H54 (cell line): Measurements from ENCODE around the gene NUP133.
"Not testable (repeated sequence)": the region's sequence is repeated elsewhere in the genome, so short reads cannot be mapped to it uniquely, and the experiment has no call there.

ENCODE experiments used
- DNase-seq: peaks from one replicate; pipeline ENCODE4 v3.0.0; 2011; ENCODE audit warnings: low spot score, mixed read lengths; ENCODE audit not compliant: insufficient read length
- FAIRE-seq: peaks from 3 replicates; lab custom pipeline; 2011; peaks lifted over from hg19 to GRCh38; lab: Jason Lieb, UNC
- POLR2A ChIP-seq: IDR thresholded peaks from 2 replicates; pipeline ENCODE4 v1.6.1; 2011; ENCODE audit warnings: low read depth, mild to moderate bottlenecking, low read length

The NUP133 gene

DNA sequence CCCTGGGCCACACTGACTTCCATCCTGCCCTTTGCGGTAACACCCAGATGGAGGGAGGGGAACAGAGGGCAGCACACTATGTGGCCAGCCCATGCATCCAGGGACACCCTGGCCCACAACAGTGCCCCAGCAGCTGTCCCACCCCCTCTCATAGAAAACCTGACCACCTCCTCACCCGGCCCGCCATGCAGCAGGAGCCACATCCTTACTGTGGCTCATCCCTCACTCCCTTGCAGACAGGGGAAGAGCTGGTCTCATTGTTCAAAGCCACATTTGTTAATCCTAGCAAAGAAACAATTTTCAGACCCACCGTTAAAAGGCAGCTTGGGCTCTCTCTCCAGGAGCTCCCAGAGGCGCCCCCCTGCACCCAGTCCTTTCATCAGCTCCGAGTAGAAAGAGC, 23.2 kb upstream of the NUP133 start:
- FAIRE-seq, result no peak
- no peak for TF ChIP-seq POLR2A

DNA sequence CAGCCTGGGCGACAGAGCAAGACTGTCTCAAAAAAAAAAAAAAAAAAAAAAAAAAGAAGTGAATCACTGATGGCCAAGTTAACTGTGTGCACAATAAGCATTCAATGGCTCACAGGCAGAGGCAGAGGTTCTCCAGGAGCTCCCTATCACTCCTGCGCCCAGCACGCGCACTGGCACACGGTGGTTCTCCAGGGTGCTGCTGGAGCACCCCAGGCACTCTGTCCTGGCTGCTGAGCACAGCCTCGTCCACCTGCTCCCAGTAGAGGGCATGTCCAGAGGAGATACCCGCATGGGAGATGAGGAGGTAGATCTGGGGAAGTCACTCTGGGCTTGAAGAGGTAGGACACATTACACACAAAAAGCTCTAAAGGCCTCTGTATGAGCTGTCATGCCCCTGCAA, 21.5 kb upstream of the NUP133 start:
- TF ChIP-seq POLR2A, result no peak
- DNase-seq (no peak), FAIRE-seq (no peak)

More for the DNA sequence above, 23.2 kb upstream of the NUP133 start:
- DNase-seq, result no peak

DNA sequence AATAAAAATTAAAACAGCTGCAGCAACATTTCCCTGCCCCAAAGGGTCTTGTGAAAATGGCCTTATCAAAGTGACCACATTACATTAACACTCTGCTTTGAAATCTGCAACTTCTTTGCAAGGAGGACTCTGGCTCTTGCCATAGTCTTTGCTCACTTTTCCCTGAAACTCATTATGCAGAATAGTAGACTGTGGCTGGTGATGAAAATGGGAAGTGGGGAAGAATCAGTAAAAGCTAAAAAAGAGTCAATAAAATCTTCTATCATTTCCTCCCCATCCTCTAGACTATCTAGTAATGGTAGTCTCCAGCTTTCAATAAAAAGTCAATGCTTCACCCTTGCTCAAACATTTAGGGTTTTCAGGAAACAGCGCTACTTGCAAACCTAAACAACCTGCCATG, 18.6 kb upstream of the NUP133 start:
- DNase-seq (no peak), FAIRE-seq (no peak)
- no peak for TF ChIP-seq POLR2A

DNA sequence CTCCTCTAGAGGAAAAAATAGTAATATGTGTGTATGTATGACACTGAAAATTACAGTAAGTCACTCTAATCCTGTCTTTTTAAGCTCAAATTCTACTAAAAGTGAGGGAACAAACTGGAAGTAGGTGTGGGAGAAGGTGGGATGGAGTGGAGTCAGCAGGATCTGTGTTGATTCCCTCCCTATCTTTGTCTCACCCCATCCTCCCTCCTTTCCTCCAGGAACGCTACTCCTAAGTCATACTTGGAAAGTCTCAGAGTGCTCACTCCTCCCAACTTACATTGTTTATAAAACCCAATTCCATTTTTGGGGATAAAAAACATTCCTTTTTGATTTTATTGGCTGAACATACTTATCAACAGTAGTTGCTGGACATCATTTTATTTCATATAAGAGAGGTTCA, 14.9 kb upstream of the NUP133 start:
- no peak for TF ChIP-seq POLR2A
- FAIRE-seq (no peak), DNase-seq (no peak)

DNA sequence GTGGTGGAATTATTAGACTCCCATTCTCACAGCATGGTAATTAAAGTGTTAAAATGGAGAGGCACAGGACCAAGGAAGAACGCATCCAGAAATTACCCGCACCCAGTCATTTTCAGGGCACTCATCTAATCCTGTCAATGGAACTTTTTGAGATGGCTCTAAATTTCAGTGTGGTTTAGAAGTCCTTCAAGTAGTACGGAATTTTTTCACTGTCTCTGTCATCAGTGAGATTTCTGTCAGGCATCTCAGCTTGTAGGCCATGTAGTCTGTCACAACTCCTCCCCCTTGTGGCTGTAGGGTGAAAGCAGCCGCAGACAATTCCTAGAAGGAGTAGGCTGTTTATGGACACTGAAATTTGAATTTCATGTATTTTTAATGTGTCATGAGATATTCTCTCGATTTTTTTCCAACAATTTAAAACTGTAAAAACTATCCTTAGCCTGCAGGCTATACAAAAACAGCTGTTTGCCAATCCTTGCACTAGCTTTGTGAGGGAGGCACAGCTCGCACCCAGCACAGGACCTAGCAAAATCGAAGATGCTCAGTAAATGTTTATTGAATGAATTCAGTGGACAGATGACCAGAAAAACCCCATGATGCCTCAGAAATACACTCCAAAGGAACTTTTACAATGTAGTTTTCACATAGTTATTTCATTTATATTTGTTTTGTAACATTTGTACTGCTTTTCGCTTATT, 6.6 kb upstream of the NUP133 start:
- DNase-seq (peak; percentile 35), FAIRE-seq (peak; percentile 89)
- TF ChIP-seq POLR2A, result no peak

DNA sequence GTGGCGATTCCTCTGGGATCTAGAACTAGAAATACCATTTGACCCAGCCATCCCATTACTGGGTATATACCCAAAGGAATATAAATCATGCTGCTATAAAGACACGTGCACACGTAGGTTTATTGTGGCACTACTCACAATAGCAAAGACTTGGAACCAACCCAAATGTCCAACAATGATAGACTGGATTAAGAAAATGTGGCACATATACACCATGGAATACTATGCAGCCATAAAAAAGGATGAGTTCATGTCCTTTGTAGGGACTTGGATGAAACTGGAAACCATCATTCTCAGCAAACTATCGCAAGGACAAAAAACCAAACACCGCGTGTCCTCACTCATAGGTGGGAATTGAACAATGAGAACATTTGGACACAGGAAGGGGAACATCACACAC, 3.5 kb upstream of the NUP133 start:
- FAIRE-seq, DNase-seq: not testable (repeated sequence)

DNA sequence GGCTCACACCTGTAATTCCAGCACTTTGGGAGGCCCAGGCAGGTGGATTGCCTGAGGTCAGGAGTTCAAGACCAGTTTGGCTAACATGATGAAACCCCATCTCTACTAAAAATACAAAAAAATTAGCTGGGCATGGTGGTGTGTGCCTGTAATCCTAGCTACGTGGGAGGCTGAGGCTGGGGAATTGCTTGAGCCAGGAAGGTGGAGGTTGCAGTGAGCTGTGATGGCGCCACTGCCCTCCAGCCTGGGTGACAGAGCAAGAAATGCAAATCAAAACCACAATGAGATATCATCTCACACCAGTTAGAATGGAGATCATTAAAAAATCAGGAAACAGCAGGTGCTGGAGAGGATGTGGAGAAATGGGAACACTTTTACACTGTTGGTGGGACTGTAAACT, 3.1 kb upstream of the NUP133 start:
- DNase-seq, FAIRE-seq: not testable (repeated sequence)

DNA sequence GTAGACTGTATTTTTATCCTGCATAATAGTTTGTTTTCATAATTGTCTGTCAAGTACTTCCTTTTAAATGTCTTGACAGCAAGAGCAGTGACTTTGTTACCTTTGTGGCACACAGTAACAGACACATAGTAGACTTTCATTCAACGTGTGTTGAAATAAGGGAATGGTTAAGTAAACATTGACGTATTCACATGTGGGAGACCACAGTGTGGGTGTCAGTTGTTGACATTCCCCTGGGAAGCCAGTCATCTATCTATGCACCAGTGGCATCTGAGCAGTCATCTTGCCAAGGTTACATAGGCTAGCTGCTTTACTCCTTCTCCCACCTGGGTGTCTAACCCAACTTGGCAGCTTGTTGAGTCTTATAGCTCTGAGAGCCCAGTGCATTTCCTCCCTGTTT, 1.4 kb upstream of the NUP133 start:
- DNase-seq (no peak), FAIRE-seq (no peak)
- no peak for TF ChIP-seq POLR2A

DNA sequence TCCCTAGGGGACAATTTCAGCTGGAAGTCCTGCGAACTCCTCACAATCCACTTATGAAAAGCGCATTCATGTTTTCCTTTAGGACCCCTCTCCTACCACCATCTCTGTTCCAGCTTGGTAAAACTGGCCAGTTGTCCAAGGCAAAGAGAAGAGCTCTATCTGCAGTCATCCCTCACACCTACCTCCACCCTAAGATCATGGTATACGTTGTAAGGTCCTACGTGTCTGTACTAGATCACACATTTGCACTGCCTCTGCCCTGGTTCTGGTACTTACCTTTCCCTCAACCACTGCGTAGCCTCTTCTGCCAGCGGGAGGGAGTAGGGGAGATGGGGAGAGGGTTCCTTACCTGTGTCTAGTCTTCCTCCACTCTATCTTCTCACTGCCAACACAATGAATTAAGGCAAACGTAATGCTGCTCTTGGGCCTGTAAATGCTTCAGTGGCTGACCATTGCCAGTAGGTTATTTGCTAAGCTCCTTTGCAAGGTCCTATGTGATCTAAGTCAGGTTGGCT, 739 bp upstream of the NUP133 start:
- DNase-seq, result no peak

DNA sequence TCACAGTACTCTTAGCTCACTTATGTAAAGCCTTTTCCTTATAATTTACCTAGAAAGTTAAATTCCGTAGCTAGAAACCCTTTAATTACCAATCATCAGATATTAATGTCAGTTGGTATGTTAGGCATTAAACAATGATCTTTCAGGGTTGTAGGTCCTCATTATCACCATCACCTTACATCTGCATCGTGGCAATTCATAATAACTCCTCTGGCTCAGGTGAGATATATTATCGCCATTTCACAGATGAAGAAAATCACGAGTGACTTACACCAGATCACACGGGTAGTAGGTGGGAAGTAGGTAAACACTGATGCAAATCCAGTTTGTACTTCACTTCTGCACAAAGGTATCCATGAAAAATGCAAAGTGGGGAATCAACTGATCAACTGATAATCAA, 639 bp downstream of the NUP133 start:
- no peak for TF ChIP-seq POLR2A
- no peak for FAIRE-seq
- no peak for DNase-seq

More for the DNA sequence above, 739 bp upstream of the NUP133 start:
- TF ChIP-seq POLR2A, result no peak
- FAIRE-seq, result no peak

DNA sequence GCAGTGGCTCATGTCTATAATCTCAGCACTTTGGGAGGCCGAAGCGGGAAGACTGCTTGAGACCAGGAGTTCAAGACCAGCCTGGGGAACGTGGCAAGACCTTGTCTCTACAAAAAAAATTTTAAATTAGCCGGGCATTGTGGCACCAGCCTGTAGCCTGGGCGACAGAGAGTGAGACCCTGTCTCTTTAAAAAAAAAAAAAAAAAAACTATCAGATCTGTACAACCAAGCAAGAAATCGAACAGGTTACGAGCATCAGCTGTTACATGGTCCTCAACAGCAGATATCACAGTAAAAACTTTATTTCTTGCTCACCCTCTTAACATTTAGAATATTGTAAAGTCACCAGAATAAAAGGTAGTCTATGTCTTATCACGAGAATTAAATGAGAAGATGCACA, 1.5 kb downstream of the NUP133 start:
- no peak for TF ChIP-seq POLR2A
- FAIRE-seq (no peak), DNase-seq (no peak)

DNA sequence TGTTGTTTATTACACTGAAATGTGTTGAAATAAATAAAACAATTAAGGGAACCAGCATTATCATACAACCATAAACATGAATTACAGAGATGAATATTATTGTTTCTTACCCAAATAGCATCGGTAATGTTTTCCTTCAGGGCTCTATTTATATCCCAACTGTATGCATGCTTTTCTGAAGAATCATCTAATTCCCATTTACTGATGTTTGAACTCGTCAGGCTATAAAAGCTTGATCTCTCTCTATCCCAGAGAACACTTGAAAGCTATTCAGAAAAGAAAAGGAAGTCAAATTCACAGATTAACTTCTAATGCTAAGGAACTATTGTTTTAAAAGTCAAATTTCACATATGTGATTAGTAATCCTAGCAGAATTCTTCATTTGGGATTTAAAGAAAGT, 12.4 kb downstream of the NUP133 start:
- FAIRE-seq, result no peak
- no peak for DNase-seq
- TF ChIP-seq POLR2A, result no peak

DNA sequence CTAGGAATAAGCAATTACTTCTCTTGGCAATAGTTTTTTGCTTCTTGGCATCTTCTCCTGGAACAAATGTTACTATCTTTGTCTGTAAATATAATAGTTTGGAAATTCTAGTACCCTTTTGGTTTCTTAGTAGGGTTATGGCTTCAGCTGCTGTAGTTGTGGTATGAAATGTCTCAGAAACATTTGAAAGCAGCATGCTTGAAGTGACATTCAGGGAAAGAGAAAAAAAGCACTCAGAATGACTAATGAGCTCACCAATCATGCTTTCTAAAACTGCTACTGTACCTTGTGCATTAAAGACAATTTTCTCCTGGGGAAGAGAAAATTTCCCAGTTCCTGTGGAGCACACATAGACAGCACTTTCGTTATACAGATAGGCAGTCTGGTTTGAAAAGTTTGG, 21.0 kb downstream of the NUP133 start:
- TF ChIP-seq POLR2A, result no peak
- DNase-seq (no peak), FAIRE-seq (no peak)

DNA sequence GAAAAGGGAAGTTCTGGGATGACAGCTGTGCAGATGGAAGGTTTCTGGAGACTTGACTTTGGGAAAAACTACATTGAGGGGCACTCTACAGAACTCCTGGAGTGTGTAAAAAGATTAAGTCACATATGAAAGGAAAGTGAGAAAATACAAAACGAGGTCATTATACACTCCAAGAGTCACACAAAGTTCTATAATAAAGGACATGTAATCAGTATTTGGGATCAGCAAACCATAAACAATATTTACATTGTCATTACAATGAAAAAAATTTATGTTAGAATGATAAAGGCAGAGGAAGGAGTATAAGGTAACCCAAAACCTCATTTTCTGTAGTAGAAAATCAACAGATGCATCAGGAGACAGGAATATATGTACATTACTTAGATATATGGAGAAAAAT, 22.8 kb downstream of the NUP133 start:
- no peak for DNase-seq
- no peak for TF ChIP-seq POLR2A
- FAIRE-seq, result no peak

DNA sequence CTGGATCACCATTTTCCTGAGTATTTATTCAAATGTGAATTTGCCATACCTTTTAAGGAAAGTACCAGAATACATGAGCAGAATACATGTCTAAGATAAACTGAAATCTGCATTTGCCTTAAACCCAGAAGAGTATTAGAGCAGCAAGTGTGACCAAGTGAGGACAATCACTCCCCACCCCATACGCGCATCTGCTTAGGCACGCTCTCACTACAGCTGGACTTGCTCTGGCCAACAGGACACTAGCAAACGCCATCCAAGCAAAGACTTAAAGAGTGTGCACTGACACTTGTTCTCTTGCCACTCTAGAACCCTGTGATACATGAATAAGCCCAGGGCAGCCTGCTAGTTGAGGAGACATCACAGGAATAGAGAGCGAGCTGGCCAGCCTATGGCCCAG, 25.6 kb downstream of the NUP133 start:
- FAIRE-seq (no peak), DNase-seq (no peak)
- TF ChIP-seq POLR2A, result no peak

DNA sequence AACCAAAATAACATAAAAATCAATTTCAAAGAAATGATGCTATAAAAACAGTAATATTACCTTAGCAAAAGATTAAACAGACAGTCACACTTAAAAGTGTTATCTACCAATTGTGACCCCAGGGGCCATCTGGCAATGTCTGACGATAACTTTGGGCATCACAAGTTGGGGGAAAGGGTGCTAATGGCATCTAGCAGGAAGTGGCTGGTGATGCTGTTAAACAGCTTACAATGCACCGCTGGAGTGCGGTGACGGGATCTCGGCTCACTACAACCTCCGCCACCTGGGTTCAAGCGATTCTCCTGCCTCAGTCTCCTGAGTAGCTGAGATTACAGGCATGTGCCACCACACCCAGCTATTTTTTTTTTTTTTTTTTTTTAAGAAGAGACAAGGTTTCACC, 27.6 kb downstream of the NUP133 start:
- DNase-seq (no peak), FAIRE-seq (no peak)
- no peak for TF ChIP-seq POLR2A
